ENCODE data around the gene PM20D1.

The PM20D1 gene

DNA sequence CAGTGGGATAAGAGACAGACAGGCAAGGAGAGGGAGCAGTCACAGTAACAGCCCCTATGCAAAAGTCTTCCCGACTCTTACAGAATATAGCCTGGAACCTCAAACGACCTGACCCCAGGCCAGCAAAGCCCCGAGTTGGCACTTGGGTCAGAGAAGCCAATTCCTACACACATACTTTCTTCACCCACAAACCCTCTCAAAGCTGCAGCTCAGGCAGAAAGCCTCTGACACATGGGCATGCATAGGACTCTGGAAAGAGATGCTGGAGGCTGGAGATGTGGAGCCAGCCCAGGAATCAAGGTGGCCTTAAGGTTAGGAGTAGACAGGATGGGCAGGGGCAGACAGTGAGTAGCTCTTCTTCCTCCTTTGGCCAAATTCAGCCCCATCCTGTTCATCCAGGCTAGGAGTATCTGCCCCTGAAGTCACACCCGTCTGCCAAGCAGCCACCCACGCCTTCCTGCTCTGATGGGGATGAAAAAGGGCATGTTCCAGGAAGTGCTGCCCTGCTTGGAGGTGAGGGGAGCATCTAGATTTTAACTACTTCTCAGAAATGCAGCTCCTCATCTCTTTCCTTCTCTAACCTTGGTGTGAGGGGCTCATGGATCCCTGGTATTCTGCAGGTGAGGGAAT lies 44.7 kb downstream of the PM20D1 start:
- in situ Hi-C loops (cut with MboI; ENCODE audit: low sequenced_read_pairs) = no loop called here

DNA sequence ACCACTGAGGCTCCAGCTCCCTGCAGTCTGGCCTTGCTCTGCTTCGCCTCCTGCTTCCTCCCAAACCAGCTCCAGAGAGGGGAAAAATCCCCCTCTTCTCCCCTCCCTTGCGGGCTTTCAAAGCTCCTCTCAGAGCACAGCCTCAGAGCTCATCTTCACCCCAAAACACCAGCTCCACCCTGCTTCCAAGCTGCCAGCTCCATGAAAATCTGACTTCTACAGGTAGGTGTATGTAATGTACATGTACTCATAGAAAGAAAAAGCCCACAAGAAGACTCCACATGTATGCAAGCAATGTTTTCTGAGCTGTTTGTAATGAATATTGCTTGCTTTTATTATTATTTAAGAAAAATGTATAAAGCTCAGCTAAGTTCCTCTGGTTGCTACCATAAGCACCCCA lies 45.3 kb downstream of the PM20D1 start:
- in situ Hi-C loops (cut with MboI; ENCODE audit: low sequenced_read_pairs) = no loop called here

DNA sequence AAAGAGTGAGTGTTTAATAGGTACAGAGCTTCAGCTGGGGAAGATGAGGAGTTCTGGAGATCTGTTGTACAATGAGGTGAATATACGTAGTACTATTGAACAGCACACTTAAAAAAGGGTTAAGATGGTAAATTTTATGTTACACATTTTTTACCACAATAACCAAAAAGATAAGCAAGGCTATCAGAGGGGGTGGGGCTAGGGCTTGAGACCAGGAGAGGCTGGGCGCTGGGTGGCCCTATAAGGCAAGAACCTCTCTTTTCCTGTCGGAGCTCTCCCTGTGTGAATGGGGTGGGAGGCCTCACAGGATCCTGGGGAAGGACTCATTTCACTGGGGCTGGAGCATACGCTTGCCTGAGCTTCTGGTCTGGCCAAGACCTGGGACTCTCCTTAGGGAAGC lies 45.9 kb downstream of the PM20D1 start:
- in situ Hi-C loops (cut with MboI; ENCODE audit: low sequenced_read_pairs) = no loop called here

DNA sequence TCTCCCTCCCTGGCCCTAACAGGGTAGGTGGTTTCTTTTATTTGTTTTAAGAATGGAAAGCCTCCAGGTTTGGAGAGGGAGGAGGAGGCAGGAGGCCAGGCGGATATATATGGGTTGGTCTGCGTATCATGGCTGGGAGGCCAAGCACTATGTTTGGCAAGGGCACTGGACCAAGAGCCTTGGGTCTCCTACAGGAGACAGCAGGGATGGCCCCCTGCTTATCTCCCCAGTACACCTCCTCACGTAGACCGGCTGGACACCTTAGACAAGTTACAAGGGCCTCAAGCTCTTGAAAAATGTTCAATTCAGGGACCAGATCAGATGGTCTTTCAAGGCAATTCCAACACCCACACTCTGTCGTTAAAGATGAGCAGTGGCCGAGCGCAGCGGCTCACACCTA lies 47.9 kb downstream of the PM20D1 start:
- in situ Hi-C loops (cut with MboI; ENCODE audit: low sequenced_read_pairs) = no loop called here

DNA sequence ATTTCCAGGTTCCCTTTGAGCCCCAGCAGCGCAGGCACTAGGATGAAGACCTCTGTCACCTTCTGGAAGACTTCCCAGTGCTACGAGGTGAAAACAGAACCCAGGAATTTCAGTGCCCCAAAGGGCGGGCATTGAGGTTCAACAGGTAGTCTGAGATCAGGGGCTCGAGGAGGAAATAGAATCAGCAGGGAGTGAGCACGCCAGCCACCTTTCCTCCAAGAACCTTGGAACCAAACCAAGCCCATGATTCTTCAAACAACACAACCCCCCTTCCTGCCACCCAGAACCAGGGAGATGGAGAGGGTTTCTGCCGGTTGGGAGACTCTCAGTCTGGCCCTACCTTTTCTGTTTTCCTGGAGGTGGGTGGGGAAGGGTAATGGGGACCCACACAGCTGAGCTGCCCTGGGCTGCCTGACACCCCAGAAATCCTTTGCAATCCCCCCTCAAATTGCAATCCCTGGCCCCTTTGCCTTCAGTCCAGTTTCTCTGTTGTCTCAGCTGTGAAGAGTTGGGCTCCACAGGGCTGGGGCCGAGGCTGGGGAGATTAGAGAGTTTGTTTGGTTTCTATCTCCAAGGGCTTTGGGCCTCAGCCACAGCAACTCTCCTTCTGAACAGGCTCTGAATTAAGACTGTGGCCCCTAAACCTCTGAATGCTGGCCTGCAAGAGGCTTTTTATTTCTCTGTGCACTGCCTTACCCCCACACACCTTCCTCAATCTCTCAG lies 48.8 kb downstream of the PM20D1 start:
- in situ Hi-C loops (cut with MboI; ENCODE audit: low sequenced_read_pairs) = no loop called here

DNA sequence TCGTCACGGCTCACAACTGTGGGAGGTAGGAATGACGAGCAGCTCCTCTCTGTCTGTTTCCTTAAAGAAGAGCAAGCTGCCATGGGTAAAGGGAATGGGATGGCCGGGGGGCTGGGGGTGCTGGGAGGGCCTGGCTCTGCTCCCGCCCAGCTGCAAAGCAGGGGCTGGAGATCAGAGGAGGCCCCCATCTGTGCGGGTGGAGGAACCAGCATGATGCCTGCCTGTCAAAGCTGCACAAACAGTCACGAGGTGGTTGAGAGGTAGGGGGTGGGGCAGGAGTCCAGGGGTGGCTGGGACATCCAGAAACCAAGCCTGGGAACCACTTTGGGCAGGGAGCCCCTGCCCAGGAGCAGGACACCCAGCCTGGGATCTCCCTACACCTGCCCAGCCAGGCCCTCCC lies 49.5 kb downstream of the PM20D1 start:
- in situ Hi-C loops (cut with MboI; ENCODE audit: low sequenced_read_pairs) = no loop called here

DNA sequence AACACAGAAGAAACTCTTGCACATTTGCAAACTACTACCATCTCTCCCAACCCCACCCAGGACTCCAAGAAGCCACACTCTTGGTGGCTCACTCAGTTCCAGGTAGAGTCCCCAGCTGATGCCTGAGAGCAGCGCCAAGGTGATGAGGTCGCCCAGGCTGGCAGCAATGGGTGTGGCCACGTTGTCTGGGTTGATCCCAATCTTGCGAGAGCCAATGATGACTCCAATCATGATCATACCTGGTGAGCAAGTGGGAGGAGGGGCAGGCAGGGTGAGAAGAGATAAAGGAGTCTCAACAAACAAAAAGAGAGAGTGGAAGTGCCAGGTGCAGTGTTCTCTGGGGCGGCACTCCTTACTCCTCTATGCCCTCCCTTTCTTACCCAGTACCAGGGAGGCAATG lies 51.4 kb downstream of the PM20D1 start:
- in situ Hi-C loops (cut with MboI; ENCODE audit: low sequenced_read_pairs) = no loop called here

DNA sequence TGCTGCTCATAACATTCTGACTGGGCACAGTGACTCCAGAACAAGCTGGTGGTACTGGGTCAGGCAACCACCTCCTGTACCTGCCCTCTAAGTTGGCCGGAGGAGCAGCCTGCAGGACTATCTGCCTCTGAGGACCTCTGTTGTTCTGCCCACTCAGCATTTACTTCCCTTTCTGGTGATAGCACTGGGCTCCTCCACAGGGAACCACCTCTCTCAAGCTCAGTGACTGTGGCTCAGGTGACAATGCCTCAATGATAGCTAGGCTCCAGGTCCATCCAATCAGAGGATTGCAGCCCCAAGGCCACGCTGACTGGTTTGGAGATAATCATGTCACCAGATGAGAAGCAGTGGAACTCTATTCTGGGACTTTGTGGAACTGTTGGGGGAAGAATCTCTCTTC lies 52.8 kb downstream of the PM20D1 start:
- in situ Hi-C loops (cut with MboI; ENCODE audit: low sequenced_read_pairs) = no loop called here

DNA sequence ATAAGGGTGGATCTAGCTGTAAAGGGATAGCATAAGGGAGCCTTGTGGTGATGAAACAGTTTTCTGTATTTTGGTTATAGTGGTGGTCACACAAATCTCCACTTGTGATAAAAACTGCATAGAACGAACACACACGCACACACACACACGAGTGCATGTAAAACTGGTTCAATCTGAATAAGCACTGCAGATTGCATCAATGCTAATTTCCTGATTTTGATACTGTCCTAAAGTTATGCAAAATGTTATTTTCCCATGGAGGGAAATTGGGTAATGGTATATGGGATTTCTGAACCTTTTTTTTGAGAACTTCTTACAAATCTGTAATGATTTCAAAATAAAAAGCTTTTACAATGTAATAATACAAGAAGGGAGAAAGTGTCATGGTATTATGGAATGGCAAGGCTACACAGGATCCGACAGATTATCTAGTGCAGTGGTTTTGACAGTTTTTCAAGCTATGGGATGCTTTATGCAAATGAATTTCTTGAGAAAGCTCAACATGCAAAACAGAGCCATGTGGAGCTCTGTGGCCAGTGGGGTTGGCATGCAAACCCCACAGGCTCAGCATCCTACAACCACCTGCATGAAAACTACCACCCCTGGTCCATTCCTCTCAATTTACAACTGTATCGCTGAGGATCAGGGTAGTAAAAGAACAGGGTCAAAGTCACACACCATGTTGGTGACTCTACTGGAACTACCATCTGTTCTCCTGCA lies 55.8 kb downstream of the PM20D1 start:
- in situ Hi-C loops (cut with MboI; ENCODE audit: low sequenced_read_pairs) = no loop called here

DNA sequence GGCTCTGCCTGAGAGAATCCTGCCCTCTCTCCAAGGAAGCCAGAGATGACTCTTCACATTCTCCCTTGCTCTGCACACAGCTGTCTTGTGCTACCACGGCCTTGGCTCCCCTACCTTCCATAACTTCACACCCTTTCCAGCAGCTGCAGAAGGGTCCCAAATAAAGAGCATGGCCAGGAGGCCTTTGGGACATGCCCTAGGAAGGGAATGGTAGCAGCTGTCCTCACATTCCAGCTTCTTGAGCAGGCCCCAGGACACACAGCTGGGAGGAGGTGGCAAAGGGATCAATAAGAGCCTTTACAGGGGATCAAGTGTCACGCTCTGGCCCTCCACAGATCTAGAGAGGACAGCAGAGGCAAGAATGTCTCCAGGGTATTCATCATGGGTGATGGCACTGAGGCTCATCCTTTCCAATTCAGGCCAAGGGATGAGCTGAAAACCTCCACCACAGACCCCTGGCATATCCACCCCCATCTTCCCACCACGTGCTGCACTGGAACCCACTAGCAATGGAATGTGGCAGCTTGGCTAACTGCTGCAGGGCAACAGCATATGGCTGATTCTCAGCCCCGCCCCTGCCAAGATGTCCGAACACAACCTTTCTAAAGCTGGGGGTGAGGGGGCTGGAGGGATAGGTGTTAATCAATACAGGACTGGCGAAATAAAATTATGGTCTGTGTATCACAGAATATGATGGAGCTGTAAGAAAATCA lies 56.8 kb downstream of the PM20D1 start:
- in situ Hi-C loops (cut with MboI; ENCODE audit: low sequenced_read_pairs) = no loop called here

DNA sequence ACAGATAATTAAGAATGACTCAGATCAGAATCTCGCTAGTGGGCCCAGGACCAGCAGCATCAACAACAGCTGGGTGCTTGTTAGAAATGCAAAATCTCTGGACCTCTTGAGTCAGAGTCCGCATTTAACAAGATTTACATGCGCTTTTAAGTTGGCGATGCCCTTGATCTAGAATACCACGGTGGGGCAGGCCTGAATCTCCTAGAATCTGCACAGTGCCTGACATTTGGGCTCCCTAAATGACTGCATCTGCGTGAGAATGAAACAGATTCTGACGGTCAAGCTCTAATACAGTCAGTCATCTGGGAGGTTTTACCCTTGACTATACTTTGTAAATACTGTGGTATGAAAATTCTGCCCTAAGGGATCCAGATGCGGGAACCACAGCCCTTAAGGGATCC lies 57.5 kb downstream of the PM20D1 start:
- in situ Hi-C loops (cut with MboI; ENCODE audit: low sequenced_read_pairs) = no loop called here

DNA sequence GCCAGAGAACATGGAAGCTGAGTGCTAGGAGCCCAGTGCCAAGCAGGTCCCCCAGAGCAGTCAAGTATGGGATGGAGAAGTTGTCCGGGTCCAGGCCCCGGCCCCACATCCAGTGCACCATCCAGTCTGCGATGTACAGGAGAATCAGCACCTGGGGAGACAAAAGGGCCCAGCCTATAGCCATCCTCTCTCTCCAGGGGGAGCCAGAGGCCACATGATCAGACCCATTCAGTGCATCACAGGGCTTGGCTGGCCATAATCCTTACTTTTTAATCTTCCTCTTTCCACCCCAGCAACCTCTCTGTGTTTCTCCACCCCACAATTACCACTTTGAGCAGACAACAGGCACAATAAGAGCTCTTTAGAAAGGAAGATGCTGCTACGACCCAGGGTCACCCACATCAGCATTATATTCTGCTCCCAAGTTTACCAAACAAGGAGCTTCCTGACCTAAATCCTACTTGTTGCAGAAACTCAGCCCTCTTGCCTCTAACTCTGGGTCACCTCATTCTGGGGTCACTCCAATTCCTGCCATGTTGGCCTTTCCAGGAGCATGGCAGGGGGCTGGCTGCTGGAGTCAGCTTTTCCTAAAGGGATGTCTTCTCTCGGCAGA lies 58.3 kb downstream of the PM20D1 start:
- in situ Hi-C loops (cut with MboI; ENCODE audit: low sequenced_read_pairs) = no loop called here

DNA sequence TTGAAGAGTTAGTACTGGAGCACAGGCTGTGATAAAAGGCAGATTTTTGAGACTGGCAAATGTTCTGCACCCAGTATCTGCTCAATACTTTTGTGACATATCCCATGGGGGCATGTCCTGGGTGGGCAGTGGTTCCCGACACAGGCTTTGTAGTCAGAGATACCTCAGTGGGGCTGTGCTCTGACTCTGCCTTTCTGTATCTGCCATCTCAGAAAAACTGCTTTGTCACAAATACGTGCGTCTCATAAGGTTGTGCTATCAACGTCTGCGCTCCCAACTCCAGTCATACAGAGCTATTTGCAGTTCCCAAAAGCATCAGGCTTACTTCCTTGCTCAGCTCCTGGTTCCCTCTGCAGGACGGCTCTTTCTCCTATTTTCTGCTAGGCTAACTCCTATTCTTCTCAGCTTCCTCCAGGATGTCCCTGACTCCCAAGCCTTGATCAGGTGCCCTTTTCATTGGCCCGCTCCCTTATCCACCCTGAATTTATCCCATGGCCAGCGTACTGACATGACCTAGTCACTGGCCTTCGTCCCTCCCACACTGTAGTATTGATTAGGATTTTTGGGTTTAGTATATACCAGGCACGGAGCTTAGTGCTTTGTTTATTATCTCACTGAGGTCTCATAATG lies 62.5 kb downstream of the PM20D1 start:
- in situ Hi-C loops (cut with MboI; ENCODE audit: low sequenced_read_pairs) = no loop called here

DNA sequence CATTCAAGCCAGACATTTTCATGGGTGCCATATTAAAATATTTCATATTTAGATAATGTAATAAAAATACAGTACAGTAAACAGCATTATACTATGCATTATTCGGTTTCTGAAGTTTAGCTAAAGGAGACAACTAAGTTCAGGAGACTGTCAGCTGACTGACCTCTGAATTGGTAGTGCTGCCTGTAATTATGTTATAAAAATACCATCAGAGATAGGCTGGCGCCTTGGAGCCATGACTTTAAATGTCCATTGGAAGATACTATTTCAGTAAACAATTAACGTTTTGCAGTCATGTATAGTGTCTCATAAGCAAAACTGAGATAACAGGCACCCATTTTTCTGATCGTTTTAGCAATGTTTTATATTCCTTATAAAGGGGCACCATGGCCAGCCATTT lies 63.3 kb downstream of the PM20D1 start:
- in situ Hi-C loops (cut with MboI; ENCODE audit: low sequenced_read_pairs) = no loop called here

DNA sequence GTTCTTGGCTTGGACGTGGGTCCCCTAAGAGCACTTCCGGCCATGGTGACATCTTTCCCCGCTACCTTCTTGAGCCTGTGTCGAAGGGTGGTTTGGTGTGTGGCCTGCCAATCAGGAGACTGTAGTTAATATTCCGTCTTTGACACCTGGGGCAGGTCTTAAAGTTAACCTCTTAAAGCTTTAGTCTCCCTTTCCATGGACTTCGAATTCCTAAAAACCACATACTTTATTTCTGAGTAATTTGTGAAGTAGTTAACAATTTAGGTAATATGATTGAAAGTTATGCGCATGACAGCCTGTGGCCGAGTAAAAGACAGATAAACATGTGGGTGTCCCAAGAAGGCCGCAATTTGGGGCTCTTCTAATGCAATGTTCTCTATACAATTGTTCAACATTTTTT lies 64.5 kb downstream of the PM20D1 start:
- in situ Hi-C loops (cut with MboI; ENCODE audit: low sequenced_read_pairs) = no loop called here

DNA sequence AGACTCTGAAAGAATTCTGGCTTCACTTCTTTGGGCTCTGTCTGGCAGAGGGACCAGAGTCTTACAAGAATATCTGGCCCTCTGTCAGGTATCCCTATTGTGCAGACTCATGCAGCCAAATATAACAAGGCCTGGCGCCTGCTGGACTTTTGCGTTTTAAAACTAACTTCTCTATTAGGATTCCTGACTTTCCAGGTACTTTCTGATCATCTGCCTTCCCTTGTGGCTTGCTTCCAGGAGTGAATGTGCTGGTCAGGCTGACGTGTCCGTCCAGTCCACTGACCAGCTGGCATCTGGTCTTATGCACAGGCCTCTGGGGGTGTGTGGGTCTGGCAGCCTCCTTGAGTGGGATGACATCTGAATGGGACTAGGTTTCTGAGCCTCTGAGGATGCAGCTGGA lies 66.0 kb downstream of the PM20D1 start:
- in situ Hi-C loops (cut with MboI; ENCODE audit: low sequenced_read_pairs) = no loop called here

DNA sequence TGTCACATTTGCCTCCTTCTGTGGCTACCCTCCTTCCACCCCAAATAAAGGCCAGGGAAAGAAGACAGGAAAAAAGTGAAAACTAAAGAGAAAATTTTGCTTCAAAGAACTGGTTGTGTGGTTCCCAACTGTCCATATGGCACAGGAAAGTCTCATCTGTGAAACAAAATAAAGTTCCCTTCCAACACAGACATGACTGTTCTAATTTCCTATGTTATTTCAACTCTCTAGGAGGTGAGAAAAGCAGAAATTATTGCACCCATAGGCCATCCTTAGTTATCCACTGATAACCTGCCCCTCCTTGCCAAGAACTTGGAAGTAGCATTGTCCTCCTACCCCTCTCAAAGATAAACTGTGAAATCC lies 66.5 kb downstream of the PM20D1 start:
- in situ Hi-C loops (cut with MboI; ENCODE audit: low sequenced_read_pairs) = no loop called here

DNA sequence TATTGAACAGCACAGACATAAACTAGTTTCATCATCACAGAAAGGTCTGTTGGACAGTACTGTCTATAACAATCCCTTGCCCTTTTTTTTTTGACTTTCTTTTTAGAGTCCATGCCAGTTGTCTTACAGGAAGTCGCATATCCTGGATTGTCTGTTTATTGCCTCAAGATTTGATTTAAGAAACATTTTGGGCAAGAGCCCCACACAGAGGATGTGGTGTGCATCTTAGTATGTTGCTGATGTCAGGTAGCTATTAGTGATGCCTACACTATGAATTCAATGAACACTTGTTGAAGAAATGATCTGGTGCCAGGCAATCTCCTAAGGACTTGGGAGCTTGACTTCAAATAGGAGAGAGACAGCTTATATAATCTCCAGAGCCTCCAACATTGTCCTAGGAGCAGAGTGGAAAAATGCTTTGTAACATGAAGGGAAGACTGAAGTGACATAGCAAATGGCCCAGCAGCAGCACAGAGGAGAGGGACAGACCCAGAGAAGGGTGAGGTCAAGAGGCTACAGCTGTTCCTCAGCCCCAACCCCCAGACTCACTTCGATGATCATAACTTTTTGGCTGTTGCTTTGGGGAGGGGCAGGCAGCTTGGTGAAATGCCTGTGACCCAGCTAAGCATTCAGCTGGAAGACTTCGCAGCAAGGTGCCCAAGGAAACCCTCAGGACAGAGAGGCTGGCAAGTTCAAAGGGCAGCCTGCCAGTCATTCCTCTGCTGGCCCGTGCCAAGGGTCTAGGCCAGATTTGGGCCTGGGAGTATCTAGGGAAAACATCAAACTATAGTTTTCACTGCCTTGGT lies 67.1 kb downstream of the PM20D1 start:
- in situ Hi-C loops (cut with MboI; ENCODE audit: low sequenced_read_pairs) = no loop called here

DNA sequence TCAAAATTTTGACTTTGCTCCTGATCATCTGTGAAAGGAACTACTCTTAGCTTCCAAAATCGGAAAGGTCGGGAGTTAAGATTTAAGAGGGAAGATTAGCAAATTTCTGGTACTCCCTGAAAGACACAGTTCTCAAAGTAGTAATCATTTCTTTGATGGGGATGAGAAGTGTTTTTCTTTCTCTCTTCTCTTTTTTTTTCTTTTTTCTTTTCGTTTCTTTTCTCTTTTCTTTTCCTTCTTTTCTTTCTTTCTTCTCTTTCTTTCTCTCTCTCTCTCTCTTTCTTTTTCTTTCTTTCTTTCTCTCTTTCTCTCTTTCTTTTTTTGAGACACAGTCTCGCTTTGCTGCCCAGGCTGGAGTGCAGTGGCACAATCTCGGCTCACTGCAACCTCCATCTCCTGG lies 69.6 kb downstream of the PM20D1 start:
- in situ Hi-C loops (cut with MboI; ENCODE audit: low sequenced_read_pairs) = no loop called here

Data from hTERT RPE-1 (cell line).